HepG2 (cell line): Measurements from ENCODE around the gene PSMD4. TPM values are rescaled to one million over a fixed set of nuclear protein-coding genes. Genes with fewer than 3 reads are reported as not detected.

ENCODE experiments used
- ARNT ChIP-seq: fragments of 450-650 bp; IDR thresholded peaks from 2 replicates; pipeline ENCODE4 v1.6.1; 2017
- BCL6 ChIP-seq: IDR thresholded peaks from 2 replicates; pipeline ENCODE4 v1.6.1; 2016; ENCODE audit warnings: missing genetic modification reagents, missing compliant biosample characterization
- DMAP1 ChIP-seq: IDR thresholded peaks from 2 replicates; pipeline ENCODE4 v1.6.1; 2016
- HNF4A ChIP-seq: sonication (generic); formaldehyde crosslinking; IDR thresholded peaks from 2 replicates; pipeline ENCODE4 v1.4.0; 2020; ENCODE audit warnings: missing genetic modification reagents
- LCORL ChIP-seq, 2 experiments: fragments of 450-650 bp in 1 of 2; sonication (generic) in 1 of 2; formaldehyde crosslinking in 1 of 2; IDR thresholded peaks; 2 replicates each; pipeline versions ENCODE4 v1.5.0 to v1.6.1; 2017 to 2020; ENCODE audit warnings: antibody characterized with exemption in 1 of 2, missing genetic modification reagents in 1 of 2
- MAFF ChIP-seq: IDR thresholded peaks from 2 replicates; pipeline ENCODE4 v1.6.1; 2011; ENCODE audit warnings: low read depth, low read length, improper control_type of control experiment
- MAFK ChIP-seq, 2 experiments: IDR thresholded peaks in 1 of 2; conservative IDR thresholded peaks in 1 of 2; 2 replicates each; pipeline ENCODE4 v1.6.1; 2011; ENCODE audit warnings: improper control_type of control experiment in 2 of 2, low read length in 2 of 2
- NFYC ChIP-seq: IDR thresholded peaks from 2 replicates; pipeline ENCODE4 v1.6.1; 2016; ENCODE audit warnings: missing genetic modification reagents, missing compliant biosample characterization
- PAF1 ChIP-seq: IDR thresholded peaks from 2 replicates; pipeline ENCODE4 v1.6.1; 2016; ENCODE audit warnings: missing genetic modification reagents, missing compliant biosample characterization
- RBFOX2 ChIP-seq: fragments of 200-400 bp; formaldehyde crosslinking; IDR thresholded peaks from 2 replicates; pipeline ENCODE4 v1.6.1; 2017; ENCODE audit warnings: low read depth, mild to moderate bottlenecking, low read length
- ZBTB42 ChIP-seq: sonication (generic); formaldehyde crosslinking; IDR thresholded peaks from 2 replicates; pipeline ENCODE4 v1.5.0; 2020; ENCODE audit warnings: mild to moderate bottlenecking, missing genetic modification reagents
- ZFP36 ChIP-seq: fragments of 150-350 bp; IDR thresholded peaks from 2 replicates; pipeline ENCODE4 v1.6.1; 2018; ENCODE audit warnings: borderline replicate concordance, low read length, low read depth; ENCODE audit not compliant: partially characterized antibody
- ZNF143 ChIP-seq: sonication (generic); formaldehyde crosslinking; IDR thresholded peaks from 2 replicates; pipeline ENCODE4 v1.4.0; 2020; ENCODE audit warnings: missing genetic modification reagents
- ZNF235 ChIP-seq: sonication (generic); formaldehyde crosslinking; IDR thresholded peaks from 2 replicates; pipeline ENCODE4 v1.8.1; 2023; ENCODE audit warnings: mild to moderate bottlenecking, missing genetic modification reagents, borderline replicate concordance
- polyA plus RNA-seq, 8 experiments: library from polyadenylated mRNA; depleted of rRNA in 3 of 8; stranded (reverse) in 7 of 8; unstranded in 1 of 8; fragments of >200 nt; fragmentation: Illumina TruSeq in 4 of 8; extraction: Trizol in 4 of 8; gene quantifications; 2 replicates each; pipeline versions ENCODE4 v1.2.1 to v1.2.3, GENCODE V29; 2011 to 2016; ENCODE audit warnings: low read depth in 4 of 8, missing spikeins in 1 of 8, mixed read lengths in 1 of 8; ENCODE audit not compliant: insufficient read depth in 1 of 8
- total RNA-seq, 5 experiments: library from RNA; depleted of rRNA; stranded (reverse); fragments of >200 nt; fragmentation: Illumina TruSeq; extraction: Trizol; gene quantifications; 2 replicates each; pipeline ENCODE4 v1.2.3, GENCODE V29; 2016; ENCODE audit warnings: low read depth in 1 of 5
- TF ChIP-seq, protein P1 (sequence below): IDR thresholded peaks from 2 replicates; pipeline ENCODE4 v1.6.1; 2016; ENCODE audit warnings: missing compliant biosample characterization, missing genetic modification reagents, borderline replicate concordance

Gene PSMD4
- total and polyA plus RNA-seq, 2 of the 13 experiments (the other 11 are each of a cell fraction or from before 2014, with no cell fraction given), result 194 to 243 TPM

DNA sequence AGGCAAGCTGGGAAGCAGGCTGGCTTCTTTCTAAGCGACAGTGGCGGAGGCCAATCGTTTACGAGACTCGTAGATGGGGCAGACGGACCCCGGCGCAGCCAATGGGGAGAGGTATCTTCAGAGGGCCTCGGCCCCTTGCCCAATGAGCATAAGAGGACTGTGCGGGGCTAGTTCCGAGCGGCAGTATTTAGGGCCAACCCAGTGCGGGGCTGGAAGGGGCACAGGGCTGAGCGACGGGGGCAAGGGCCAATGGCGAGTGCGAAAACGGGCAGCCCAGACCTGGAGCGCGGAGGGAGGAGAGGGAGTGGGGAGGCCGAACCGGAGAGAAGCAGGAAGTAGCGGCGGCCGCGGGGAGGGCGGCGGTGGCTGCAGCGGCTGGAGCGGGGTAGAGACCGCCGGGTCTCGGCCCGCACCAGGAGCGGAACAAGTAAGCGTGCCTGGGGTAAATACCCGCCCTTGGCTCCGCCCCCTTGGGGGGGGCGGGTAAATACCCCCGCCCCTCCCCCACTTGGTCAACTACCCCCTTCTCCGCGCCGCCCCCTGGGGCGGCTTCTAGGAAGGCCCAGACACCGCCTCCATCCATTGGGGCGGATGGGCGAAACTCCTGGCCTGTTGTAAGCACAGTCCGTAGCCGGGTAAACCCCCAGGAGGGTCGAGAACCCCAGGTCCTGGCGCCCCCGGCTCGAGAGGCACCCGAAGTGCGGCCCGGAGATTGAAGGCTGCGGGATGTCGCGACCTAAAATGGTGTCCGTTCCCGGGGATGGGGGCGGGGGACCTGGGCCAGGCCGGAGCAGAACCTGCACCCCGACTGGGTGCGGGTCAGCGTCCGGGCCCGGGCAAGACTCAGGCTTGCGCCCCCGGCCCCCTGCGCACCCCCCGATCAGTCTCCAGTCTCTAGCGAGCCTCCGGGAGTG, 27.7 kb downstream of the PSMD4 start, which contains the start of gene ZNF687 (continued):
- no peak for TF ChIP-seq ZFP36
- no peak for TF ChIP-seq MAFF
- TF ChIP-seq RBFOX2, result peak; percentile 88
- no peak for TF ChIP-seq HNF4A (CRISPR knock-in tag)
- peak; percentile 33; the same call in 1 of the 2 replicates for TF ChIP-seq ZNF143
- 0 out of 2 replicates have a peak, but pooled peaks have one; percentile 15 for TF ChIP-seq BCL6 (CRISPR knock-in tag)
- TF ChIP-seq, protein P1, sequence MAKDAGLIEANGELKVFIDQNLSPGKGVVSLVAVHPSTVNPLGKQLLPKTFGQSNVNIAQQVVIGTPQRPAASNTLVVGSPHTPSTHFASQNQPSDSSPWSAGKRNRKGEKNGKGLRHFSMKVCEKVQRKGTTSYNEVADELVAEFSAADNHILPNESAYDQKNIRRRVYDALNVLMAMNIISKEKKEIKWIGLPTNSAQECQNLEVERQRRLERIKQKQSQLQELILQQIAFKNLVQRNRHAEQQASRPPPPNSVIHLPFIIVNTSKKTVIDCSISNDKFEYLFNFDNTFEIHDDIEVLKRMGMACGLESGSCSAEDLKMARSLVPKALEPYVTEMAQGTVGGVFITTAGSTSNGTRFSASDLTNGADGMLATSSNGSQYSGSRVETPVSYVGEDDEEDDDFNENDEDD, result 0 out of 2 replicates have a peak, but pooled peaks have one; percentile 14
- peak; percentile 16; the same call in 1 of the 2 replicates for TF ChIP-seq DMAP1 (CRISPR knock-in tag)
- no peak for TF ChIP-seq LCORL (IDR thresholded peaks at IDR 0.05)
- TF ChIP-seq LCORL (CRISPR knock-in tag; IDR thresholded peaks at IDR 0.05), result no peak
- TF ChIP-seq PAF1 (CRISPR knock-in tag), result no peak
- TF ChIP-seq MAFK (conservative IDR thresholded peaks at IDR 0.05 in 1 of 2, IDR thresholded peaks at IDR 0.05 in 1 of 2; ENCODE audit: low read length in 2 of 2), result no peak
- peak; percentile 100 for TF ChIP-seq NFYC (CRISPR knock-in tag)
- TF ChIP-seq ZNF235 (CRISPR knock-in tag), result no peak
- TF ChIP-seq ZBTB42 (CRISPR knock-in tag), result 0 out of 2 replicates have a peak, but pooled peaks have one; percentile 20
- TF ChIP-seq ARNT, result no peak
